Left kidney (tissue), 2 donors: Measurements from ENCODE around the gene AEN. TPM values are rescaled to one million over a fixed set of nuclear protein-coding genes. Genes with fewer than 3 reads are reported as not detected.

ENCODE experiments used
- DNase-seq: peaks from one replicate; pipeline ENCODE4 v3.0.0-alpha.2; 2013
- polyA plus RNA-seq: library from polyadenylated mRNA; unstranded; fragments of 120-200 nt; gene quantifications from one replicate; pipeline ENCODE4 v1.2.1, GENCODE V29; 2013; ENCODE audit not compliant: insufficient read length

The AEN gene
- polyA plus RNA-seq, 1 donor = 5.9 TPM

GRCh38 chr15:88649753-88650551 lies 28.8 kb downstream of the AEN start:
- no peak for DNase-seq

- DNase-seq = no peak
These were observed 29.4 kb downstream of the AEN start for GRCh38 chr15:88650556-88650955.

GRCh38 chr15:88651136-88651732 lies 30.1 kb downstream of the AEN start:
- DNase-seq = no peak

- DNase-seq = no peak
These were observed 30.8 kb downstream of the AEN start for GRCh38 chr15:88651971-88652370.

- no peak for DNase-seq
These were observed 31.5 kb downstream of the AEN start for GRCh38 chr15:88652456-88653199.

GRCh38 chr15:88653200-88654064 lies 32.3 kb downstream of the AEN start:
- DNase-seq = no peak

GRCh38 chr15:88654430-88655102 lies 33.4 kb downstream of the AEN start:
- DNase-seq = no peak

GRCh38 chr15:88655103-88655553 lies 34.0 kb downstream of the AEN start:
- DNase-seq = no peak

- DNase-seq = no peak
These were observed 34.8 kb downstream of the AEN start for GRCh38 chr15:88655800-88656488.

- no peak for DNase-seq
These were observed 35.7 kb downstream of the AEN start for GRCh38 chr15:88656760-88657221.

GRCh38 chr15:88657326-88658069 lies 36.4 kb downstream of the AEN start:
- DNase-seq = no peak

- no peak for DNase-seq
These were observed 37.2 kb downstream of the AEN start for GRCh38 chr15:88658070-88658965.

- DNase-seq = no peak
These were observed 38.1 kb downstream of the AEN start for GRCh38 chr15:88658972-88659931.

- DNase-seq = no peak
These were observed 40.0 kb downstream of the AEN start for GRCh38 chr15:88661041-88661700.

GRCh38 chr15:88661761-88662556 lies 40.8 kb downstream of the AEN start:
- DNase-seq = no peak

GRCh38 chr15:88663141-88663621 lies 42.0 kb downstream of the AEN start:
- DNase-seq = no peak
